Memory B cell (primary cell): ENCODE data around the gene ID3.

ENCODE experiments used
- ATAC-seq: fragments of 150-1000 bp; cut with Tn5 transposase; 2 replicates; pipeline ENCODE4 v1.10.0; 2021; ENCODE audit warnings: low read depth, mild to moderate bottlenecking, moderate library complexity
- DNase-seq, 2 donors: peaks; one replicate each; pipeline ENCODE4 v3.0.0; 2022; ENCODE audit warnings: low spot score in 2 of 2
- H3K27ac Mint-ChIP-seq: one replicate; pipeline ENCODE4 v1.8.0; 2022; ENCODE audit warnings: mild to moderate bottlenecking, moderate library complexity, mixed read lengths
- H3K27me3 Mint-ChIP-seq: one replicate; pipeline ENCODE4 v1.8.0; 2022; ENCODE audit warnings: mixed read lengths
- H3K36me3 Mint-ChIP-seq: one replicate; pipeline ENCODE4 v1.8.0; 2022; ENCODE audit warnings: mild to moderate bottlenecking, mixed read lengths
- H3K4me1 Mint-ChIP-seq: one replicate; pipeline ENCODE4 v1.8.0; 2022; ENCODE audit warnings: mixed read lengths
- H3K4me3 Mint-ChIP-seq: one replicate; pipeline ENCODE4 v1.8.0; 2022; ENCODE audit warnings: mild to moderate bottlenecking, moderate library complexity, mixed read lengths
- H3K9me3 Mint-ChIP-seq: one replicate; pipeline ENCODE4 v1.8.0; 2022; ENCODE audit warnings: mixed read lengths

ID3 gene, protein sequence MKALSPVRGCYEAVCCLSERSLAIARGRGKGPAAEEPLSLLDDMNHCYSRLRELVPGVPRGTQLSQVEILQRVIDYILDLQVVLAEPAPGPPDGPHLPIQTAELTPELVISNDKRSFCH

DNA sequence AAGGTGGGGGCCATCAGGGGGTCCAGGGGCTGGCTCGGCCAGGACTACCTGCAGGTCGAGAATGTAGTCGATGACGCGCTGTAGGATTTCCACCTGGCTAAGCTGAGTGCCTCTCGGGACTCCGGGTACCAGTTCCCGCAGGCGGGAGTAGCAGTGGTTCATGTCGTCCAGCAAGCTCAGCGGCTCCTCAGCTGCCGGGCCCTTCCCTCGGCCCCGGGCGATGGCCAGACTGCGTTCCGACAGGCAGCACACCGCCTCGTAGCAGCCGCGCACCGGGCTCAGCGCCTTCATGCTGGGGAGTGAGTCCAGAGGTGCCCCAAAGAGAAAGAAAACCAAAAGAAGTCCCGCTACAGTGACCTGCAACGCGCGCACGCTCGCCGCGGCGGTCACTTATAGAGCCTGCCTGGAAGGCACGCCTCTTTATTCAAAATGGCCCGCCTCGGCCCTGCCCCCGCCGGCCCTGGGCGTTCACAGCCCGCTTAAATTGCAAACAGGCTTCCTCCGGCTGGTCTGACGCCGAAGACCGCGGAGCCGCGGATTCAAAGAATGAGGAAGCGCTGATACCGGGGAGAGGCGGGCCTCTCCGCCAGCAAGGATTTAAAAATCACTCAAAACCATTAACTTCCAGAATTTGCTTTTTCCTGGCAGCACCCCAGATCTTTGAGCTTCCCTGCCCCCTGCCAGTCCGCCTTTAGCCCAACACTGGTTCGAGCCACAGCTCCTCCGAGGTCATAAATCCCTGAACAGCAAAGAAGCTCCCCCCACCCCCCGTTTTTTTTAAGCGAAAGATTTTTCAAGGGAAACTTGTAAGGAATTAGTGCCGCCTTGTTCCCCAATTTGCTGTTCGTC is at the start of gene ID3:
TSS of gene ID3 (minus strand) at position 366 of the 849 bp plus-strand sequence. CDS start at position 291, 75 bp downstream.
- DNase-seq (peak; percentile 96 to 98), ATAC-seq (peak; percentile 74)
- Mint-ChIP-seq H3K9me3 (no peaks in the 10 kb centered on the region), H3K27me3 (no peaks in the 10 kb centered on the region), H3K27ac (peak within 1 kb of the TSS; percentile 89), H3K4me1 (peaks cover 60% of the 10 kb centered on the region), H3K36me3 (peaks cover 7% of the 10 kb centered on the region), H3K4me3 (peak within 1 kb of the TSS; percentile 97)

DNA sequence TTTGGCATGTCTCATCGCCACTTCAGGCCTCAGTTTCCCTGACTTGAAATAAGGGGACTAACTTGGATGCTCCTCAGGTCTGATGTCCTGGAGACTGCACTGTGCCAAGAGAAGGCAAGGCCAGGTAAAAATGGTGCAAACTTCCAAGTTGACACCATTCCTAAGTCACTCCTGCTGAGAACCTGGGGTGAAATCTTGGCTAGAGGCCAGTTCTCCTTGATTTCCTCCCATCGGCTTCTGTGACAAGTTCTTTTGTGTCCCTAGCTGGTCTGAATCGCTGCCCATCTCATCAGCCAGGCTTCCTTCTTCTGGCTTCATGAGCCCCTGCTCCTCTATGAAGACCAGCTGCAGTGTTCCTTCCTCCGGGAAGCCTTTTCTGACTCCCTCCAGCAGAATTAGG is 48.6 kb upstream of the ID3 start:
- Mint-ChIP-seq H3K36me3 (no peaks in the 10 kb centered on the region), H3K4me3 (no peak overlapping the region), H3K27me3 (no peaks in the 10 kb centered on the region), H3K9me3 (no peaks in the 10 kb centered on the region), H3K27ac (no peak overlapping the region), H3K4me1 (peaks cover 47% of the 10 kb centered on the region)
- ATAC-seq: no peak
- no peak for DNase-seq

DNA sequence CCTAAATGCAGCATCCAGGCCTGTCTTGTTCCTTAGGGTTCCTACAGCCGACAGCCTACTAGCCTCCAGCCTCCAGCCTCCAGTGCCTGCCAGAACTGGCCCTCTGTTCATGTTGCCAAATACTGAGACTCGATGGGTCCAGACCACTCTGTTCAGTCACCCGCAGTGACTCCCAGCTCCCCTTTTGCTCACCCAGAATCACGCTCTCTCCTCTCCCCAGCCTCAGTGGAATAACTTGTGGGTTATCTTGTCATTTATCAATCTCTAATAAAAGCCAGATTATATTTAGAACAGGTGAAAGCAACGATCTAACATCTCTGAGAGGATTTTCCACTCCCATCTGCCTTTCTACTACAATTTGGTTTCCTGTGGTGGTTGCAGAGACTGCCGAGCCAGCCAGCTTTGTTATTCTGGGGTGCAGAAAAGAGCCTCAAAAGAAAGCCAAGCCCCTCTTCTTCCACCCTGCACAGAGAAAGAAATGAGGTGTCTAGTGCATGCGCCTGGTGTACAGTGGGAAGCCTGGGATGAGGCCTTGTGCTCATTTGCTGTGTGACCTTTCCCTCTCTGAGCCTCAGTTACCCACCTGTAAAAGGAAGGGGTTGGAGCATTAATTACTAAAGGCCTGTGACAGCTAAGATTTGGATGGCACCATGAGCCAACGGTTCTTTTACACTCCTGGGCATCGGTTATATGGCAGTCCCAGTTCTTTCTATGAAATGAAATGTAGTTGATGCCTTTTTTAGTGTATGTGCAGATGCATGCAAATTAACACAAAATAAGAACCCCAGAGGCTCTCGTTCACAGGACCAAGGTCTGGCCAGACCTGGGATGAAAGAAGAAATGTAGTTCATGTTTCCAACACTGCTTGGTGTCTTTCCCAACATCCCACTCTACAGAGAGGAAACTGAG is 42.9 kb upstream of the ID3 start:
- Mint-ChIP-seq H3K27me3 (no peaks in the 10 kb centered on the region), H3K27ac (peak overlapping the region; percentile 85), H3K9me3 (no peaks in the 10 kb centered on the region), H3K36me3 (no peaks in the 10 kb centered on the region), H3K4me3 (peak overlapping the region; percentile 46), H3K4me1 (peaks cover 57% of the 10 kb centered on the region)
- ATAC-seq (no peak), DNase-seq (no peak)

DNA sequence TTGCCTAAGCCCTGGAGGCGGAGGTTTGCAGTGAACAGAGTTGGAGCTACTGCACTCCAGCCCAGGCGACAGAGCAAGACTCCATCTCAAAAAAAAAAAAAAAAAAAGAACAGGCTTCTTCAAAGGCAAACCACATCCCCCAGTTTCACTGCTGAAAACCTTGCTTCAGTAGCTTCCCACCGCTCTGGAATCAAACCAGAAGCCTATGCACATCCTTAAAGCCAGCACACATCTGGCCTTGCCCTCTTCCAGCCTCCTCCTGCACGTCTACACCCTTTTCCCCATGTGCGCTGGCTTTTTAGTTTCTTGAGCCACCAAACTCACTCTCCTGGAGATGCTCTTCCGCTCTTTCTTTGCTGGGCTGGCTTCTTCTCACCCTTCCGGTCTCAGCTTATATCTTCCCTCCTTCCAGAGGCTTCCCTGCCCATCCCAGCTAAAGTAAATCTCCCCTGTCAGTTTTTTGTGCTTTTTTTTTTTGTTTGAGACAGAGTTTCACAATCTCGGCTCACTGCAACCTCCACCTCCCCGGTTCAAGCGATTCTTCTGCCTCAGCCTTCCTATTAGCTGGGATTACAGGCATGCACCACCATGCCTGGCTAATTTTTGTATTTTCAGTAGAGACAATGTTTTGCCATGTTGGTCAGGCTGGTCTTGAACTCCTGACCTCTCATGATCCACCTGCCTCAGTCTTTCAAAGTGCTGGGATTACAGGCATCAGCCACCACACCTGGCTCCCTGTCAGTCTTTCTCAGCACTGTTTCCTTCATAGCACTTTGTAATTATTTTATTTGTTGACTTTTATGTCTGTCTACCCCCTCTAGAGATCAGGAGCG is 42.0 kb upstream of the ID3 start:
- H3K9me3 Mint-ChIP-seq: no peaks in the 10 kb centered on the region
- no peaks in the 10 kb centered on the region for H3K36me3 Mint-ChIP-seq
- peaks cover 63% of the 10 kb centered on the region for H3K4me1 Mint-ChIP-seq
- peak overlapping the region; percentile 46 for H3K4me3 Mint-ChIP-seq
- no peaks in the 10 kb centered on the region for H3K27me3 Mint-ChIP-seq
- H3K27ac Mint-ChIP-seq: peak overlapping the region; percentile 85
- ATAC-seq (no peak), DNase-seq (no peak)

DNA sequence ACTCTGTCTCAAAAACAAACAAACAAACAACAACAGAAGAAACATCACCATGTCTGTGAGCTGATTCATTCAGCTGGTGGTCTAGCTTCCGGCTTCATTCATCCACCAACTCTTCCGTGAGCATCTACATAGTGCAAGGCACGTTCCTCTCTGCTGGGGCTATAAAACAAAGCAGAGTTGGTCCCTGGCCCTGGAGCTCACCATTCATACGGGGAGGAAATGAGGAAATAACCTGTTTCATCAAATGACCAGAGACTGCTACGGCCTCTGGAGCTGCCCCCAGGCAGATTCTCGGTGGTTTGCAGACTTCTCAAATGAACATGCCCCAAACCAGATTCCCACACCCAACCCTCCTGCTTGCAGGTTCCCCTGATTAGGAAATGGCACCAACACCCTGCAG is 41.0 kb upstream of the ID3 start:
- ATAC-seq (peak; percentile 18), DNase-seq (no peak)
- Mint-ChIP-seq H3K4me1 (peaks cover 64% of the 10 kb centered on the region), H3K27ac (peak overlapping the region; percentile 85), H3K36me3 (no peaks in the 10 kb centered on the region), H3K27me3 (no peaks in the 10 kb centered on the region), H3K9me3 (no peaks in the 10 kb centered on the region), H3K4me3 (peak overlapping the region; percentile 44)

DNA sequence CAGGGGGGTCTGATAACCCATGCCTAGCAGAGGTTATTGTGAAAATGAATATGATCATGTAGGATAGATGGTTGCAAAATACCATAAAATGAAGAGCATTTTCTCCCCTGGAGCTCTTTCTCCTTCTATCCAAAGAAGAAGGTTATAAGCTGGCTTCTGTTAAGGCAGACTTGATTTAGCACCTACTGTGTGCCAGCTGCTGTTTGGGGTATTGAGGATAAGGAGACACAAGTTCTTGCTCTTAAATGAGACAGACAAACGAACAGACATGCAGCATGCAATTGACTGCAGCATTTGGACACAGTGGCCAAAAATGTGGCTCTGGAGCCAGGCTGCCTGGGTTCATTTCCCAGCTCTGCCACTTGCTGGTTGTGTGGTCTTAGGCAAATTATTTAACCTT is 39.8 kb upstream of the ID3 start:
- Mint-ChIP-seq H3K36me3 (no peaks in the 10 kb centered on the region), H3K9me3 (no peaks in the 10 kb centered on the region), H3K4me3 (no peak overlapping the region), H3K4me1 (peaks cover 73% of the 10 kb centered on the region), H3K27me3 (no peaks in the 10 kb centered on the region), H3K27ac (peak overlapping the region; percentile 50)
- ATAC-seq (no peak), DNase-seq (no peak)

DNA sequence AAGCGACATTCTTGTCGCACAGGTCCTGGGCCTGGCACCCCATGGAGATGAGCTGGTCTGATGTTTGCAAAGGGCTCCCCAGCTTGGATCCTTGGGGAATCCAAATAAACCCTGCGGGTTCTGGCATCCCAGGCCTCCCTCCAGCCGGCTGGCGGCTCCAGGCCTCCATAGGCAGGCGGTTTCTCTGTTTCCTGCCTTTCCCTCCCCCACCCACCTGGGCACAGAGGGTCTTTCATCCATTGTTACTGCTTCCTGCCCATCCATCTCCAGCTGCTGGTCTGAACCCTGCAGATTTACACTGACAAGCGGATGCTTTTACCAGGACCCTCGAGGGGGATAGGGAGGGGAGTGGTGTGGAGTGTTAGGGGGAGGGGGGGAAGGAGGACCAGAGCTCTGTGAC is 39.1 kb upstream of the ID3 start:
- H3K27ac Mint-ChIP-seq: peak overlapping the region; percentile 42
- no peak overlapping the region for H3K4me3 Mint-ChIP-seq
- H3K9me3 Mint-ChIP-seq: no peaks in the 10 kb centered on the region
- H3K4me1 Mint-ChIP-seq: peaks cover 75% of the 10 kb centered on the region
- no peak for DNase-seq
- no peak for ATAC-seq
- no peaks in the 10 kb centered on the region for H3K36me3 Mint-ChIP-seq
- H3K27me3 Mint-ChIP-seq: no peaks in the 10 kb centered on the region

DNA sequence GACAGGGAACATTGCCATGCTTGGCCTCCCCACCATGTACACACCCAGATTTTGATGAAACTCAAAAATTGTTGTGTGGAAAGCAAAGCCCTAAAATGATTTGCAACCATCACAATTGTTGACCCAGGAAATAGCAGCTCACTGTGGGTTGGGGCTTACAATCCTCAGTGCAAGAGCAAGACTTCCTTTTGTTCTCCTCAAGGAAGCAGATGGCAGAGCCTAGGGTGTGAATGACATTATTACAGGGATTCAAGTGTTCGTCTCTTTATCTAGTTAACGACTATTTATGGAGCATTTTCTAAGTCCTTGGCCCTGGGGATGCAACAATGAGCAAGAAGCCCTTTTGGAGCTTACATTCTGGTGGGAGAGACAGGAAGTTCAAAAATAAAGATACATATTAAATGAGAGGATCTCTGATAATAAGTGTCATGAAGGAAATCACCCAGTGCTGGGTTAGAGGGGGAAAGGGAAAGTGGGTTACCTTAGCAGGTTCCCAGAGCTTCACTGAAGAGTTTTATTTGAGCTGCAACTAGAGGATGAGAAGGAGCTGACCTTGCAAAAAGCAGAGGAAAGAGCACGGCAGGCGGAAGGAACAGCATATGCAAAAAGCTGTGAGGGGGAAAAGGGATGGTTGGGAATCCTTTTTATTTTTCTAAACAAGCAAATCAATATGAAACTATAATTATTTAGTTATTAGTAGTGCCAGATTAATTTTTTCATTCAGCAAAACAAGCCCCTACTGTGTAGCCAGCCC is 38.5 kb upstream of the ID3 start:
- Mint-ChIP-seq H3K9me3 (no peaks in the 10 kb centered on the region), H3K4me1 (peaks cover 76% of the 10 kb centered on the region), H3K36me3 (no peaks in the 10 kb centered on the region), H3K27me3 (no peaks in the 10 kb centered on the region), H3K4me3 (no peak overlapping the region), H3K27ac (peak overlapping the region; percentile 42)
- DNase-seq (no peak), ATAC-seq (no peak)

DNA sequence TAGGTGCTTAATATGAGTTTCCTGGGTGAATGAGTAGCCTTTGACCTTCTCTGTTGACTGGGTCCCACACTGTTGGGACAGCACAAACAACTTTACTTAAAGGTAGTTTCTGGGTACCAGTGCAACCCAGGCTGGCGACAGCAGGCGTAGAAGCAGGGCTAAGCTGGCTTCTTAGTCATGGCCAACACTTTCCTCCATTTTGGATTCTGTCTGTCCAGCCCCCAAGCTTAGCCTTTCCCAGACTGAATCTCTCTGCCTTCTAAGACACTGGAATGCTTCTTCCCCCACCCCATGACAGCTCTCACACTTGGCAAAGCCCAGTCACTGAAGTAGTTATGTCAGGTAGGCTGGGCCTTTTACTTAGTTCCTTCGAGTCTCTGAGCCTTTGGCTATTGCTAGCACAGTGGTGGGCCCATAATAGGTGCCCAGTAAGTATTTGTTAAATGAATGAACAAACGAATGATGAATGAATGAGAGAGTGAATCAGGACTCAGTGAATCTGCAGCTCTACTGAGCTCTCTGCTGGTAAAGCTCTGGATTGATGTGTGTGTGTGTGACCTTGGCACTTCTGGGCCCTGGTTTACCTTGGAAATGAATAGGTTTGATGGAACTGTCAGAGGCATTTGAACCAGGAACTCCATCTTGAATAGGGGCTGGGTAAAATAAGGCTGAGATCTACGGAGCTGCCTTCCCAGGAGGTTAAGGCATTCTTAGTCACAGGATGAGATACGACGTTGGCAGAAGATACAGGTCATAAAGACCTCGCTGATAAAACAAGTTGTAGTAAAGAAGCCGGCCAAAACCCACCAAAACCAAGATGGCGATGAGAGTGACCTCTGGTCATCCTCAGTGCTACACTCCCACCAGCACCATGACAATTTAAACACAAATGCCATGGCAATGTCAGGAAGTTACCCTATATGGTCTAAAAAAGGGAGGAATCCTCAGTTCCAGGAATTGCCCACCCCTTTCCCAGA is 37.4 kb upstream of the ID3 start:
- ATAC-seq: no peak

DNA sequence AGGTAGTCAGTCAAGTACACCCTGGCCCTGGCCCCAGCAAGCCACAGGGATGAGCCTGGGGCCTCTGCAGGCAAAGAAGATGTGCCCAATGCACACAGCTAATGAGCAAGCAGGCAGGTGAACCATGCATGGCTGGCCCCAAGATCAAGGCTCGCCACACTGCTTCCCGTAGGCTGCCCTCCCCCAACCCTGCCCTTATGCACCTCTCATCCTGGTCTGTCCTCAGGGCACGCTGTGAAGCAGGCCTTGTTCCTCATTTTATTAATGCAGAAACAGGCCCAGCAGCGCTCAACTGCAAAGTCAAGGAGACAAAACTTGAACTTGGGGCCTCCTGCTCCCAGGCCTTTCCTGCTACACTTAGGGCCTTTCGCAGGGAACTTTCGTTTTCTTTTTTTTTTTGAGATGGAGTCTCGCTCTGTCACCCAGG is 35.6 kb upstream of the ID3 start:
- H3K4me3 Mint-ChIP-seq: peak overlapping the region; percentile 58
- H3K4me1 Mint-ChIP-seq: peaks cover 77% of the 10 kb centered on the region
- DNase-seq: peak; percentile 43 to 47
- no peaks in the 10 kb centered on the region for H3K9me3 Mint-ChIP-seq
- ATAC-seq: peak; percentile 75
- H3K36me3 Mint-ChIP-seq: no peaks in the 10 kb centered on the region
- H3K27ac Mint-ChIP-seq: peak overlapping the region; percentile 100
- no peaks in the 10 kb centered on the region for H3K27me3 Mint-ChIP-seq

More for the DNA sequence above, 37.4 kb upstream of the ID3 start:
- Mint-ChIP-seq H3K36me3 (no peaks in the 10 kb centered on the region), H3K27me3 (no peaks in the 10 kb centered on the region), H3K4me1 (peaks cover 78% of the 10 kb centered on the region), H3K4me3 (no peak overlapping the region), H3K27ac (peak overlapping the region; percentile 90), H3K9me3 (no peaks in the 10 kb centered on the region)
- no peak for DNase-seq

DNA sequence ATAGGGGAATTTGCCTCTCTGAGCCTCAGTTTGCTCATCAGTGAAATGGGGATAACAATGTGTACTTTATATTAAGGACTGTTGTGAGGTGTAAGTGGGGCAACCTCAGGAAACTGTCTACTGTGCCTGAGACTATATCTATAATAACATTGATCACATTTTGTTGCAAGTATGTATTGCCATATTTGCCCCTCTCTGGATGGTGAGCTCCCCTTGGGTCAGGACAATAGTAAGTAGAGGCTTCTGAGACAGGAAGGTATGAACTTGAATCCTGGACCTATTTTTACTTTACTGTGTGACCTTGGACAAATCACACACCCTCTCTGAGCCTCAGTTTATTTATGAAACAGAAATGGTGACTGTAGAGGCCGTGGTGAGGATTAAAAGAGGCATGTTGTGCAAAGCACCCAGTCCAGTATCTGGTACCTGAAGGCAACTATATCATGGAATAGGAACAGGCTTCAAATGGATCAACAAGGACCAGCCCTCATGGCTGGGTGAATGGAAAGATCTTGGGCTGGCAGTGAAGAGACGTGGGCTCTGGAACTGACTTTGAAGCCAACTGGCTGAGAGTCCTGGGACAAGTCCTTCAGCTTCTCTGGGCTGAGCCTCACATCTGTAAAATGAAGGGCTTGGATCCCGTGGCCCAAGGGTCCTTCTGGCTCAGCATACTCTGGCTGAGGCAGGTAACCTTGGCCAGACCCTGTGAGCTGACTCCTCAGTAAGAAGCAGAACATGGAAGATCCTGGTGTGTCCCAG is 35.0 kb upstream of the ID3 start:
- Mint-ChIP-seq H3K9me3 (no peaks in the 10 kb centered on the region), H3K27ac (peak overlapping the region; percentile 100), H3K27me3 (no peaks in the 10 kb centered on the region), H3K4me1 (peaks cover 79% of the 10 kb centered on the region), H3K4me3 (peak overlapping the region; percentile 58), H3K36me3 (no peaks in the 10 kb centered on the region)
- no peak for ATAC-seq
- no peak for DNase-seq
